ENCODE results near the gene ANKRD63. TPM values are rescaled to one million over a fixed set of nuclear protein-coding genes. Genes with fewer than 3 reads are reported as not detected.

ANKRD63 gene
- total RNA-seq, 1 experiment from 2014 or later: 0.72 TPM

GRCh38 chr15:40302288-40302886, 19.5 kb upstream of the ANKRD63 start:
- no peaks in the 10 kb centered on the region for H3K36me3 ChIP-seq (ENCODE audit: control insufficient read depth, insufficient read depth, low read length)
- peaks cover 6% of the 10 kb centered on the region; the same call in 1 of the 2 replicates for H3K9me3 ChIP-seq (ENCODE audit: control insufficient read depth, insufficient read depth, low read depth, low read length)
- ChIA-PET CTCF (interaction anchor here (1.1 kb wide), 1 partner anchor 36 kb away, joined by 3 read pairs; no protein-coding TSS in a partner anchor), POLR2A (no interaction called here)
- H3K27ac ChIP-seq (ENCODE audit: low read length): no peak overlapping the region
- no TSS peak for BruUV-seq (replicated peaks)
- H3K4me1 ChIP-seq (ENCODE audit: control insufficient read depth, insufficient read depth, low read length): peaks cover 2% of the 10 kb centered on the region; the same call in 1 of the 2 replicates
- H3K4me3 ChIP-seq (ENCODE audit: low read depth in 2 of 2, low read length in 2 of 2): no peak overlapping the region
- DNase-seq (ENCODE audit: low read depth, low spot score) (no peak), ATAC-seq (no peak)
- intact Hi-C loops (cut with micrococcal nuclease; ENCODE audit: unreplicated experiment) (no loop called here), in situ Hi-C loops (cut with HindIII; ENCODE audit: low pct_unique_long_range_greater_than_20kb, low sequenced_read_pairs) (no loop called here)
- TF ChIP-seq REST (IDR thresholded peaks at IDR 0.05; ENCODE audit: insufficient read depth in 1 of 2, low read depth in 2 of 2, low read length in 1 of 2) (no peak), SIN3A (IDR thresholded peaks at IDR 0.05; ENCODE audit: borderline replicate concordance, insufficient read depth, low read depth, low read length) (no peak), CTCF (IDR thresholded peaks at IDR 0.05) (no peak), POLR2AphosphoS5 (IDR thresholded peaks at IDR 0.05; ENCODE audit: low read depth, low read length) (no peak), TCF7L2 (IDR thresholded peaks at IDR 0.05; ENCODE audit: low read depth, low read length) (no peak)
- H3K27me3 ChIP-seq (ENCODE audit: control insufficient read depth, insufficient read depth, low read length): no peaks in the 10 kb centered on the region

GRCh38 chr15:40301467-40302179, 18.8 kb upstream of the ANKRD63 start:
- peaks cover 6% of the 10 kb centered on the region; the same call in 1 of the 2 replicates for H3K9me3 ChIP-seq (ENCODE audit: control insufficient read depth, insufficient read depth, low read depth, low read length)
- ATAC-seq: 0 out of 2 replicates have a peak, but pooled peaks have one; percentile 18
- no peak overlapping the region for H3K4me3 ChIP-seq (ENCODE audit: low read depth in 2 of 2, low read length in 2 of 2)
- CTCF ChIA-PET: interaction anchor here (1.1 kb wide), 1 partner anchor 36 kb away, joined by 3 read pairs; no protein-coding TSS in a partner anchor
- intact Hi-C loops (cut with micrococcal nuclease; ENCODE audit: unreplicated experiment): no loop called here
- no TSS peak for BruUV-seq (replicated peaks)
- POLR2A ChIA-PET: no interaction called here
- no peaks in the 10 kb centered on the region for H3K27me3 ChIP-seq (ENCODE audit: control insufficient read depth, insufficient read depth, low read length)
- no peaks in the 10 kb centered on the region for H3K36me3 ChIP-seq (ENCODE audit: control insufficient read depth, insufficient read depth, low read length)
- TF ChIP-seq POLR2AphosphoS5 (IDR thresholded peaks at IDR 0.05; ENCODE audit: low read depth, low read length): no peak
- no peak for TF ChIP-seq CTCF (IDR thresholded peaks at IDR 0.05)
- TF ChIP-seq SIN3A (IDR thresholded peaks at IDR 0.05; ENCODE audit: borderline replicate concordance, insufficient read depth, low read depth, low read length): no peak
- no peak for TF ChIP-seq TCF7L2 (IDR thresholded peaks at IDR 0.05; ENCODE audit: low read depth, low read length)
- TF ChIP-seq REST (IDR thresholded peaks at IDR 0.05; ENCODE audit: insufficient read depth in 1 of 2, low read depth in 2 of 2, low read length in 1 of 2): no peak
- no peak overlapping the region for H3K27ac ChIP-seq (ENCODE audit: low read length)
- no peaks in the 10 kb centered on the region for H3K4me1 ChIP-seq (ENCODE audit: control insufficient read depth, insufficient read depth, low read length)
- in situ Hi-C loops (cut with HindIII; ENCODE audit: low pct_unique_long_range_greater_than_20kb, low sequenced_read_pairs): no loop called here
- no peak for DNase-seq (ENCODE audit: low read depth, low spot score)
